ENCODE measurements around the gene SIM1. TPM values are rescaled to one million over a fixed set of nuclear protein-coding genes. Genes with fewer than 3 reads are reported as not detected.
A peak's percentile ranks its signal among the peaks of the same experiment; 100 is the strongest.

The SIM1 gene
- 0.02 TPM in 1 of 2 replicates, not detected in the other for total RNA-seq (2014; rRNA removed; shearing (Covaris generic))

GRCh38 chr6:100464903-100465700 lies at the start of gene SIM1:
TSS of gene SIM1 (minus strand) at chr6:100464921. CDS start at chr6:100463468, 1,453 bp downstream.
- no peak for DNase-seq (ENCODE audit: low spot score)

- DNase-seq (ENCODE audit: low spot score), result no peak
These were observed 47.6 kb upstream of the SIM1 start for GRCh38 chr6:100512203-100512862.

- DNase-seq (ENCODE audit: low spot score), result no peak
These were observed 44.4 kb upstream of the SIM1 start for GRCh38 chr6:100509101-100509500.

- no peak for DNase-seq (ENCODE audit: low spot score)
These were observed 41.9 kb upstream of the SIM1 start for GRCh38 chr6:100506651-100507050.

GRCh38 chr6:100504786-100505737 lies 40.3 kb upstream of the SIM1 start:
- peak; percentile 64 for DNase-seq (ENCODE audit: low spot score)

- no peak for DNase-seq (ENCODE audit: low spot score)
These were observed 38.5 kb upstream of the SIM1 start for GRCh38 chr6:100503043-100503705.

- no peak for DNase-seq (ENCODE audit: low spot score)
These were observed 28.6 kb upstream of the SIM1 start for GRCh38 chr6:100493206-100493888.

GRCh38 chr6:100491952-100492670 lies 27.4 kb upstream of the SIM1 start:
- no peak for DNase-seq (ENCODE audit: low spot score)

GRCh38 chr6:100490065-100490464 lies 25.3 kb upstream of the SIM1 start:
- no peak for DNase-seq (ENCODE audit: low spot score)

- DNase-seq (ENCODE audit: low spot score), result no peak
These were observed 23.5 kb upstream of the SIM1 start for GRCh38 chr6:100488244-100488643.

- no peak for DNase-seq (ENCODE audit: low spot score)
These were observed 22.9 kb upstream of the SIM1 start for GRCh38 chr6:100487638-100488037.

- DNase-seq (ENCODE audit: low spot score), result no peak
These were observed 20.5 kb upstream of the SIM1 start for GRCh38 chr6:100485268-100485667.

- no peak for DNase-seq (ENCODE audit: low spot score)
These were observed 19.8 kb upstream of the SIM1 start for GRCh38 chr6:100484474-100484873.

- DNase-seq (ENCODE audit: low spot score), result no peak
These were observed 18.0 kb upstream of the SIM1 start for GRCh38 chr6:100482698-100483097.

- DNase-seq (ENCODE audit: low spot score), result peak; percentile 28
These were observed 14.7 kb upstream of the SIM1 start for GRCh38 chr6:100479179-100480035.

GRCh38 chr6:100475554-100476320 lies 11.0 kb upstream of the SIM1 start:
- DNase-seq (ENCODE audit: low spot score), result peak; percentile 33

GRCh38 chr6:100473182-100473581 lies 8.5 kb upstream of the SIM1 start:
- no peak for DNase-seq (ENCODE audit: low spot score)

- DNase-seq (ENCODE audit: low spot score), result peak; percentile 28
These were observed 8.0 kb upstream of the SIM1 start for GRCh38 chr6:100472674-100473073.
